NCI-H1092 (cell line): ENCODE data around the gene KPRP.

ENCODE experiments used
- DNase-seq: peaks from one replicate; lab custom pipeline; 2025; lab: John Stamatoyannopoulos, UW

KPRP gene, protein sequence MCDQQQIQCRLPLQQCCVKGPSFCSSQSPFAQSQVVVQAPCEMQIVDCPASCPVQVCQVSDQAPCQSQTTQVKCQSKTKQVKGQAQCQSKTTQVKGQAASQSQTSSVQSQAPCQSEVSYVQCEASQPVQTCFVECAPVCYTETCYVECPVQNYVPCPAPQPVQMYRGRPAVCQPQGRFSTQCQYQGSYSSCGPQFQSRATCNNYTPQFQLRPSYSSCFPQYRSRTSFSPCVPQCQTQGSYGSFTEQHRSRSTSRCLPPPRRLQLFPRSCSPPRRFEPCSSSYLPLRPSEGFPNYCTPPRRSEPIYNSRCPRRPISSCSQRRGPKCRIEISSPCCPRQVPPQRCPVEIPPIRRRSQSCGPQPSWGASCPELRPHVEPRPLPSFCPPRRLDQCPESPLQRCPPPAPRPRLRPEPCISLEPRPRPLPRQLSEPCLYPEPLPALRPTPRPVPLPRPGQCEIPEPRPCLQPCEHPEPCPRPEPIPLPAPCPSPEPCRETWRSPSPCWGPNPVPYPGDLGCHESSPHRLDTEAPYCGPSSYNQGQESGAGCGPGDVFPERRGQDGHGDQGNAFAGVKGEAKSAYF

DNA sequence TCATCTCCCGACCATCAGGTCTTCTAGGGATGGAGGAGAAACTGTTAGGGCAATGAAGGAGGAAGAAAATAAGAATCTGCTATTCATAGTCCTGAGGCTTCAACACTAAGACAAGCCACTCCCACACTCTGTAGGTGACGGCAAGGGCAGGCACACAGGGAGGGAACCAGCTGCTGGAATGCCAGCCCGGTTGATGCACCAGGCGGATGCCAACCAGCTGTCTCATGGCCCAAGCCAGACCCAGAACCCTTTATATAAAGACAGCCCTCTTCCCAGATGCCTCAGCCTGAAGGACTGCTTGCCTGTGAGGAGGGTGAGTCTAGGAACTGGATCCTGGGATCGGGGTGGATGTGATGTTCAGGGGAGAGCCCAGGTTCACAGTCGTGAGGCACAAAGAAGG lies at the start of gene KPRP:
Gene KPRP, plus strand, starts transcription at position 279 of the 400 bp plus-strand sequence. CDS start 1,564 bp downstream, outside the sequence.
- DNase-seq = no peak

DNA sequence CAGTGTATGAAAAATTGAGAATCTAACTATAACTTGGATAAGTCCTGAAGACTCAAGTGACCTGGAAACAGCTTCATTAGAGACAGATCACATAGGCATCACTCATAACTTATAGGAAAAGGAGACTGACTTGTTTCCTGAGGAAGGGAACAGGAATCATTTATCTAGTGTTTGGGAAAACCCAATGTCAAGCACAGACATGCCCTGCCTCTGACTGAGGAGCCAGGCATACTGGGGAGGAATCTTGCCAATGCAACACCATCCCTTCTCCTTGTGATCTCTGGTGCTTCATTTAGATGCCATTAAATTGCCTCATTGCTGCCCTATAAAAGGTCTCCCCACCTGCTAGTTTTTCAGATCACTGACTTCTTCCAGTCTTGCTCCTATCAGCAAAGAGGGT lies 39.6 kb upstream of the KPRP start:
- DNase-seq = no peak

DNA sequence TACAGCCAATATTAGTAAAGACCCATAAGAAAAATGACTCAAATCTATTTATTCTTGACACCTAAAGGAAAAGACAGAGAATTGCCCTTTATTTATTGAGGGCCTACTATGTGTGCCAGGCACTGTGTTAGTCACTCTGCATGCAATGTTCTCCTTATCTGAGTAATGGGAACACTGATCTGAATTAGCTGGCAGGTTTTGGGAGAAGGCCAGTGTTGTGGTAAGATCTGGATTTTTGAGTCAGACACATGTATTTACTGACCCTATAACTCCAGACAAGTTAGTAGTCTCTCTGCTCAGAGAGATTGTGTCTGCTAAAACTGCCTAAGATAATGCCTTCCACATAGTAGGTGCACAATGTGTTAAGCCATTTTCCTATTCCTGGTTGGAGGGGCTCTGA lies 32.6 kb upstream of the KPRP start:
- no peak for DNase-seq

GRCh38 chr1:152728986-152729385 lies 28.8 kb upstream of the KPRP start:
- no peak for DNase-seq

GRCh38 chr1:152735648-152736047 lies 22.2 kb upstream of the KPRP start:
- DNase-seq = no peak

- DNase-seq = no peak
These were observed 19.8 kb upstream of the KPRP start for GRCh38 chr1:152737997-152738396.

GRCh38 chr1:152739841-152740240 lies 18.0 kb upstream of the KPRP start:
- no peak for DNase-seq

DNA sequence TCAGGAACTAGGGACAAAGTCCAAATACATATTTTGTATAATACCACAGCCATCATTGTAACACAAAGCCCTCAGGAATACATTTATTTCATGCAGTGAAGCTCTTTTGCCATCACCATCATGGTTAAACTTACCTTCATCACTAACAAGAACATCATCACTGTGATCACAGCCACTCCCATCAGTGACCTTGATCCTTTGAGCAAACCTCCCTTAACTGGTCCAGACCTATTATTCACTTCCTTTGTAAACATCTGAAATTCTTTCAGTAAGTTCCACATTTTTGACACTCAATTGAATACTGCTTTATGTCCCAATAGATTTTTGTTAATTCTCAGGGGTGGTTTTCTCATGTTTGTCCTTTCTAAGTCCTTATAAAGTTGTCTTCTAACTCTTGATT lies 16.2 kb upstream of the KPRP start:
- no peak for DNase-seq

DNA sequence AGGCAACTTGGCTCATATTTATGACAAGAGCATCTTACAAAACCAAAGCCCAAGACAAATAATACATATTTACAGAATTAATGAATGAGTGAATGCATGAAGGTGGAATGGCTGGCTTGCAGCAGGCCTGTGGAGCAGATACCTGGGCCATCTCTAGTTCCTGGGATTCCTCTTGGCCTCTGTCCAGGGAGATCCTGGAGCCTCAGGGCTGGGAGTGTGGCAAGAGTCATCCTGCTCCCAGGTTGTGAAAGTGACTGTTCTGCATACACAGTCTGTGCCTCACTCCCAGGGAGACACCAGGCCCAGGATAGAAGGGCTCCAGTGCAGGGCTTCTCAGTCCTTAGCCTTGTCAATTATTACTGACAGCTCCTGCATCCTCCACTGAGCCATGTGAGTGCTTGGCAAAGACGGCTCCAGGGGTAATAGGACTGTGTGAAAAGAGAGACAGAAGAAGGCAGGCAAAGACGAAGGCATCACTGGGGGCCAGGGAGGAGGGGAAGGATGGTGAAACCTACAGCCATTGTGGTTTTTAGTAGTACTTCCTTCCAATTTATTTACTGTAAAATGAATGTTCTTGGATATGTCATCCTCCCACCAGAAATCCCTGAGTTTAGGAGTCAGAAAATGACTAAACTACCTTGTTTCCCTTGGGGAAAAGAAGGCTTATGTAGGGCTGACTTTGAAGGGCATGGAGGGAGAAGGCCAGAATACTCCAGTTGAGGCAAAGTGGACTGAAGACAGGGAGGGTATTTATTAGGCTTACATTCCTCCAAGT lies 14.3 kb upstream of the KPRP start:
- DNase-seq = no peak

DNA sequence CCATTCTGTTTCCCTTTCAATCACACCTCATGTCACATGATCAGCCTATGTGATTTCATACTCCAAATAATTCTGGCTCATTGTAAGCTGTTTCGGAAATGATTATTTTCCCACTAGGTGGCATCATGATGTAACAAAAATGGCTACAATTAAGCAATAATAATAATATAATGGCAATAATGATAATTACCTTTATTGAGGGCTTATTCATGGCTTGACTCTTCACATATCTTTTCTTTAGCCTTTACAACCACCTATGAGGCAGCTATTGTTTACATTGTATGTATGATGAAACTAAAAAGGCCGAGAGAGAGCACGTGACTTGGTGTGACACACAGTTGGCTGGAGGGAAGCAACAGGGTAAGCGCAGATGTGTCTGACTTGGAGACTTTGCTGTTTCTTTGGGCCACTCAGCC lies 12.5 kb upstream of the KPRP start:
- DNase-seq = no peak

GRCh38 chr1:152745765-152746444 lies 11.9 kb upstream of the KPRP start:
- no peak for DNase-seq

- no peak for DNase-seq
These were observed 10.0 kb upstream of the KPRP start for GRCh38 chr1:152747831-152748230.

DNA sequence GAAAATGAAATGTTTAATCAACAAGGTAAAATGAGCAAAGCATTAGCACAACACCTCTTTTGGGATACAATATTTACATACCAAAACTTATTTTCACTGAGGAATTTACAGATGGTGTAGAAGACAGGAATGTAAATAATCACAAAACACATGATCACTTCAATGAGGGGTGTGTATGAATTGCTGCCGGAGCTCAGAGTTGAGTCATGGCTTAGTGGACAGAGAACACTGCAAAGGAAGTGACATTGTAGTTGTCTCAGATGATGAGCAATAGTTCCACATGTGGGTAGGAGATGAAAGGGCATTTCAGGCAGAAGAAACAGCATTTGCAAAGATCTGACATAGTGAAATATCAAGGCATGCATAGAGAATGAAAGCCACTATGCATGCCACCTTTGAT lies 5.6 kb upstream of the KPRP start:
- no peak for DNase-seq

GRCh38 chr1:152753586-152753985 lies 4.2 kb upstream of the KPRP start:
- no peak for DNase-seq

- DNase-seq = no peak
These were observed 953 bp upstream of the KPRP start for GRCh38 chr1:152756872-152757271.

DNA sequence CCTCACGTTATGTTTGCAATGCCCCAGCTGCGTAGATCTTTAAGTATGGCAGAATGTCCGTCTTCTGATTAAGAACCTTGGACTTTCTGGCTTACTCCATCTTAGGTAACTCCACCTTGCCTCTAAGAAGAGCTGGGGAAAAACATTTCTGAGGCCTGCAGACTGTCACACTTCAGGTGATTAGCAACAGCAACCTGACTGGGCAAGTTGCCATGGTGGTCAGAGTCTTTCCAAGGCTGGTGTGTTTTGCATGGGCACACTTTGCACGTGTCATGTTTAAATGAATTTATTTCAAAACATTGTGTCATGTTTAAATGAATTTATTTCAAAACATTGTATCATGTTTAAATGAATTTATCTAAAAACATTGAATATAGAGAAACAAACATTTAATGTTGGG lies 811 bp downstream of the KPRP start:
- DNase-seq = no peak

GRCh38 chr1:152759453-152760173 lies 1.8 kb downstream of the KPRP start:
- no peak for DNase-seq

DNA sequence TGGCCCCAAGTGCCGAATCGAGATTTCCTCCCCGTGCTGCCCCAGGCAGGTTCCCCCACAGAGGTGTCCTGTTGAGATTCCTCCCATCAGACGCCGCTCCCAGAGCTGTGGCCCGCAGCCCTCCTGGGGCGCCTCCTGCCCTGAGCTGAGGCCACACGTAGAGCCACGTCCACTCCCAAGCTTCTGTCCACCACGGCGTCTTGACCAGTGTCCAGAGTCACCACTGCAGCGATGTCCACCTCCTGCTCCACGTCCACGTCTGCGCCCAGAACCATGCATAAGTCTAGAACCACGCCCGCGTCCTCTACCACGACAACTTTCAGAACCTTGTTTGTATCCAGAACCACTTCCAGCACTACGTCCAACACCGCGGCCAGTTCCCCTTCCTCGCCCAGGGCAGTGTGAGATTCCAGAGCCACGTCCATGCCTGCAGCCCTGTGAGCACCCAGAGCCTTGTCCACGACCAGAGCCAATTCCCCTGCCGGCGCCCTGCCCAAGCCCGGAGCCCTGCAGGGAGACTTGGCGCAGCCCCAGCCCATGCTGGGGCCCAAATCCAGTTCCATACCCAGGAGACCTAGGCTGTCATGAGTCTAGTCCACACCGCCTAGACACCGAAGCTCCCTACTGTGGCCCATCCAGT lies 2.8 kb downstream of the KPRP start:
- DNase-seq = no peak

DNA sequence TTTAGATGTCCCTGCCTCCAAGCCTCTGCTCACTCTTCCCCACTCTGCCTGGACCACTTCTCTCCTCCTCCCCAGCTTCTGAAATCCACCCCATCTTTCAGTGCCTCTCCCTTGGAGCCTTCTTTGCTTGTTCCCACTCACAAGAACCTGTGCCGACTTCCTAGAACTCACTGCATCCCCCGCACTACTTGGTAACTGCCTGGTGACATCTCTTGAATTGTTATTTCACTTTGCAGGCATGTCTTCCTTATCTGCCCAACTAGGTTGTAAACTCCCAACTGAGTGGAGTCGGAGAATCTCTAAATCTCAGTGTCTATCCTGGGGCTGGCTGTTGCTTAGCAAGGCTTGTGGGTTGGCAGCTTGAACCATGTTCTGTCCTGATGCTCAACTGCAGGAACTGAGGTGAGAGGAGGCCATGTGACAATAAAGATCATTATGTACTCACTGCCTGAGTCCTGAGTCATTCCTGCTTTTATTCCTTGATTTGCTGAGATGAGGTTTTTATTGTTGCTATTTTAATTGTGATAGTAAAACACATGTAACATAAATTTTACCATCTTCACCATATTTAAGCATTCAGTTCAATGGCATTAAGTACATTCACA lies 3.9 kb downstream of the KPRP start:
- DNase-seq = no peak

- DNase-seq = no peak
These were observed 11.2 kb downstream of the KPRP start for GRCh38 chr1:152768847-152769533.
